LoVo (cell line): ENCODE data around the gene LPGAT1.

Experiments
- DNase-seq: peaks from one replicate; pipeline ENCODE4 v3.0.0-alpha.2; 2016; ENCODE audit warnings: low spot score

Gene LPGAT1

DNA sequence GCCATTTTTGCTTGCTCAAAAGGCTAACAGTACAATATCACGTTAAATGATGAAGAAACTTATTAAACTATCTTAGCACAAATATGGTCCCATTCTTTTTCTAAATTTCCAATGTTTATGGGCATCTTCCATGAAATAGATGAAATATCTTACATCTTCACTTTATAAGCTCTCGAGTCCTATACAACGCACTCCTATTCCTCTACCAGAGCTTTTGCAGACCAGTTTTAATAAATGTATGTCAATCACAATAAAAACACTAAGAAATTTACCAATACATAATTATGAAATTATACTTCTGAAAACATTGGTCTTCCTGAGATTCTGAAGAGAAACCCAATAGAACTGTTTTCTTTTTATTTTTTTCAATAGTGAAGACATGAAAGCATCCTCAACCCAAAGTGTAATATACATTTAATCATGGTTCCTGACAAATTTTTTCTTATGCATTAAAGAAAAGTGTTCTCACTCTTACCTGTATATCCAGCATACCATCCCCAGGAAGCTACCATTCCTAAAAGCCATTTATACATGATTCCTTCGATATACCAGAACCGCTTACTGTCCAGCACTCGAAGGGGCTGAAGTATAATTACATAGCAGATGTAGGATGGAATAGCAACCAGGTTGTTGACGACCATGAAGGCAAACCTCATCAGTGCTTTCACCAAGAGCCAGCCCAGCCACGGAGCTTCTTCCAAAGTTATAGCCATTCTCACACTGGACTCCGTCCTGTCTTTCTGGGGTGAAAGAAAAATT lies 1.8 kb downstream of the LPGAT1 start:
- no peak for DNase-seq

- no peak for DNase-seq
Observed at GRCh38 chr1:211827051-211827450, 3.5 kb downstream of the LPGAT1 start.

- DNase-seq = no peak
Observed at GRCh38 chr1:211825980-211826379, 4.6 kb downstream of the LPGAT1 start.

- DNase-seq = no peak
Observed at GRCh38 chr1:211822677-211823407, 7.7 kb downstream of the LPGAT1 start.

- no peak for DNase-seq
Observed at GRCh38 chr1:211816586-211816985, 14.0 kb downstream of the LPGAT1 start.

GRCh38 chr1:211814313-211814712 lies 16.2 kb downstream of the LPGAT1 start:
- DNase-seq = no peak

DNA sequence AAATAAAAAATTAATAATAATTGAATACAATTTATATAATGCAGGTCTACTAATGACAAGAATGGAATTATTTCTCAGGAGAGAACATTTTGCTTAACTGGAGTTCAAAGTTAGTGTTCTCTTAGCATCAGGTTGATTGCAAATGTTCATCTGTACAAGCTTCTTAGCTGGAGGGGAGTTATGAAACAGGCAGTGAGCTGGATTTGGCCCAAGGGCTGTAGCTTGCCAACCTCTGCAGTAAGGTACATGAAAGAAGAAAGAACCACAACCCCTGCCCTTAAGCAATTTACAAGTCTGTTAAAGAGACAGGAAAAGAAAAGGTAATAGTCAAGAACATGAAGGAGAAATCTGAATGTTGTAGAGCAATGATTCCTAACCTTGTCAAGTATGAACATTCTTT lies 17.0 kb downstream of the LPGAT1 start:
- no peak for DNase-seq

GRCh38 chr1:211812584-211812983 lies 18.0 kb downstream of the LPGAT1 start:
- DNase-seq = no peak

DNA sequence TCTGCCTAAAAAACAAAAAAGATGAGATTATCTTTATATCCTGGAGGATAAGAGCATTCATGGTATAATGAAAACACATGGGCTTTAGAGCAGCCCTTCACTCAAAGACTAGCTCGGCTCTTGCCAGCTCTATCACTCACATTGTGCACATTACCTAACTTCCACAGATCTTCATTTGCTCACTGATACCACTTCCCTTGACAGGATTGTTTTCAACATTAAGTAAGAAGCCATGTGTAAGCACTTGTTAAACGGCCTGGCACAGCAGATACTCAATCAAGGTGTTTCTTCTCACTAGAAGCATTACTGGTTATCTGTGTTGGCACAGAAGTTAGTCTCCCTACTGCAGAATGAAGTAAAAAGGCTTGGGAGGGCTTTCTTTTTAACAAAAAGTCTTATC lies 18.7 kb downstream of the LPGAT1 start:
- DNase-seq = no peak

DNA sequence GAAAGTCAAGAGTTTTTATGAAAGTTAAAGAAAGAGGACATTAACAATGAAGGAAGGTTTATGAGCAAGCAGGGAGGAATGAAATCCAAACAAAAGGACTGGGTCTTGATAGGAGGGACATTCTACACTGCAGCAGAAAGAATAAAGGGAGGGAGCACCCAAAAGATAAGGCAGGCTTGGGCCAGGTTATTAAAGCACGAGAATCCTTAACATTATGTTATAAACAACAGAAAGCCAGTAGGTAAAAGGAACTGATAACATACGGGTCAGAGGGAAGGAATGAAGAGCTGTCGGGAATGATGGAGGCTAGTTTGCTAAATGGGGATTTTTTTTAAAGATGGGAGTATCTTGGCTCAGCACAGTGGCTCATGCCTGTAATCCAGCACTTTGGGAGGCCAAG lies 19.4 kb downstream of the LPGAT1 start:
- no peak for DNase-seq

- no peak for DNase-seq
Observed at GRCh38 chr1:211808475-211808874, 22.1 kb downstream of the LPGAT1 start.

DNA sequence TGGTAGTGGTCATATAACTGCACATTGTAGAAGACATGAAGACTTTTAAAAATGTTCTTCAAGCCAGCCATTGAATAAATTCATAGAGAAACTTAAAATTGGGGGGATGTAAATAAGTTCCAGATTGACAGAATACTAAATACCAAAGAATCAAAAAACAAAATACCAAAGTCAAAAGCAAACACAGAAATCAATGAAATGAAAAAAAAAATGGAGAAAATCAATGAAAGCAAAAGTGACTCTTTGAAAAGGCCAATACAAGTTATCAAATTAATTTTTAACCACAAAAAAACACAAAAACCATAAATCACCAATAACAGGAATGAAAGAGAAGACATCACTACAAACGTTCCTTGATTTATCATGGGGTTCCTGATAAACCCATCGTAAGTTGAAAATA lies 25.6 kb downstream of the LPGAT1 start:
- no peak for DNase-seq

- no peak for DNase-seq
Observed at GRCh38 chr1:211800925-211801607, 29.5 kb downstream of the LPGAT1 start.

GRCh38 chr1:211797994-211798393 lies 32.6 kb downstream of the LPGAT1 start:
- DNase-seq = no peak

DNA sequence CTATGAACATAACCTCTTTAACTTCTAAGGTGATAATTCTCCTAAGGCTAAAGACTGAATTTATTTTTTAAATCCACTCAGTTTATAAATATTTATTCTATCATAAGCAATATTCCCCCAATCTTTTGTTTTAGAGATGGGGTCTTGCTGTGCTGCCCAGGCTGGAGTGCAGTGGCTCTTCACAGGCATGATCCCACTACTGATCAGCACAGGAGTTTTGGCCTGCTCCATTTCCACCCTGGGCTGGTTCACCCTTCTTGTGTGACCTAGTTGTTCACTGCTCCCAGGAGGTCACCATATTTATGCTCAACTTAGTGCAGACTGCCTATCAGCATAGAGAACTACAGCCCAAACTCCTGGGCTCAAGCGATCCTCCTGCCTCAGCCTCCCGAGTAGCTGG lies 38.6 kb downstream of the LPGAT1 start:
- DNase-seq = no peak

- no peak for DNase-seq
Observed at GRCh38 chr1:211789641-211790464, 40.7 kb downstream of the LPGAT1 start.

DNA sequence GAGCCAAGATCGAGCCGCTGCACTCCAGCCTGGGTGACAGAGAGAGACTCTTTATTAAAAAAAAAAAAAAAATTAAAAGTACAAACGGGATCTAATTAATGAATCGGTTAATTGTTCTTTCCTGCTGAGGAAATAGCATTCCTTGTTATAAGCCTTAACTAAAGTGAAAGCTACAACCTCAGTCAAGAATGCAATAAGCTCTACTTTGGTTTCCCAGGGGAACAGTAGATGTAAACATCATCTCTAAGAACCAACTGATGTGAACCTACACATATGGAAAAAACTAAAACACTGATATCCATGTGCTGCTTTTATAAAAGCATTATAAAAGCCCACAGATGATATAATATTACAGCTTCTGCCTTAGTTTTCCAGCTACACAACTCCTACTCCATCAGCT lies 41.9 kb downstream of the LPGAT1 start:
- DNase-seq = no peak

GRCh38 chr1:211783897-211784296 lies 46.7 kb downstream of the LPGAT1 start:
- DNase-seq = peak; percentile 54

GRCh38 chr1:211783266-211783665 lies 47.3 kb downstream of the LPGAT1 start:
- DNase-seq = no peak

- DNase-seq = no peak
Observed at GRCh38 chr1:211781260-211781659, 49.3 kb downstream of the LPGAT1 start.

- DNase-seq = no peak
Observed at GRCh38 chr1:211775170-211775569, 55.4 kb downstream of the LPGAT1 start.

- no peak for DNase-seq
Observed at GRCh38 chr1:211764701-211765100, 65.9 kb downstream of the LPGAT1 start.
